ENCODE measurements around the gene CUL4A. TPM values are rescaled to one million over a fixed set of nuclear protein-coding genes. Genes with fewer than 3 reads are reported as not detected.
A peak's percentile ranks its signal among the peaks of the same experiment; 100 is the strongest.

CUL4A gene
- total and polyA plus RNA-seq, 10 donors: 24.4 to 99.3 (median 63.9) TPM

DNA sequence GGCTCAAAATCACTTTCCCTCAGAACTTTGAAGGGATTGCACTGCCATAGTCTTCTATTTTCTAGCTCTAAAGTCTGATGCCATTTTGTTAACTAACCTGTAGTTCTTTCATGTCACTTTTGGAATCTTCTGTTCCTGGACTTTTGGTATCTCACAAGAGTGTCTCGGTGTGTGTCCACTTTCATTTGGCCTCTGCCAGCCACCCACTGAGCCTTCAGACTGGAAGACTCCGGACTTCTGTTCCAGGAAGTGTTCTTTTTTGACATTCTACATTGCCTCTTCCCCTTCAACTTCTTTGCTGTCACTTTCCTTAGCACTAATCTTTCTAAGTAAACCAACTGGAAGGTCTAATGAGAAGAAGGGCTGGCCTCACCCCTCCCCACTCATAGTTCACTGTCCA, 62.6 kb downstream of the CUL4A start:
- peaks cover 0 to 5% (median 0%) of the 10 kb centered on the region in 7 donors for H3K27me3 ChIP-seq (replicated peaks in 1 of 7)
- intact Hi-C loops (cut with DNase I; ENCODE audit: low total_unique reads): no loop called here
- WGBS, 5 donors: 75 to 88% (median 81%) methylated on average over 2 of the region's 2 CpGs
- DNase-seq: no peak
- peaks cover 0 to 29% (median 3%) of the 10 kb centered on the region in 6 donors for H3K4me1 ChIP-seq
- no peak overlapping the region for H3K4me3 ChIP-seq
- H3K9me3 ChIP-seq: no peaks in the 10 kb centered on the region
- TF ChIP-seq CTCF (IDR thresholded peaks at IDR 0.05 in 8 of 11, conservative IDR thresholded peaks at IDR 0.05 in 3 of 11): no peak
- TF ChIP-seq POLR2A (IDR thresholded peaks at IDR 0.05): no peak
- TF ChIP-seq POLR2AphosphoS5 (IDR thresholded peaks at IDR 0.05): no peak
- H3K27ac ChIP-seq: peak overlapping the region in 2 of 8 donors; percentile 46 to 50
- peaks cover 0 to 28% (median 2%) of the 10 kb centered on the region in 6 donors for H3K36me3 ChIP-seq

DNA sequence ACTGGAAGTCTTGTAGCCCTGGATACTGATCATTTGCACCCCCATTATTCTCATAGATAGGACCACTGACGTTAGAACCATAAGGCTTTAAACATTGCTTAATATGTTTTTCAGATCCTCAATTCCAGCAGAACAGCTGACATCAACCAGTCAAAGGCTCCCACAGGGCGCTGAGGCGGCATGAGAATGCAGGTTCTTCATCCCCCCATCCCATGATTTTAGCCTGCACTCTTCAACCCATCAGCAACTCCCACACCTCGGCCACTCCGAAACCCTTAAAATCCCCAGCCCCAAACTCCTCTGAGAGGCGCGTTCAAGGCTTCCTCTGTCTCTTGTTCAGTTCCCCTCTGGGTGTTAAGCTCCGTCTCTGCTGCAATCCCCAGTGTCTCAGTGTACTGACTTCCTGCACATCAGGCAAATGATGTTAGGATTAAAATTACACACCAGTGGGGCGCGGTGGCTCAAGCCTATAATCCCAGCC, 63.3 kb downstream of the CUL4A start:
- Histone ChIP-seq H3K4me1 (peaks cover 0 to 29% (median 3%) of the 10 kb centered on the region in 6 donors), H3K27me3 (replicated peaks in 1 of 7) (peaks cover 0 to 5% (median 0%) of the 10 kb centered on the region in 7 donors), H3K36me3 (peaks cover 0 to 21% (median 2%) of the 10 kb centered on the region in 6 donors), H3K9me3 (no peaks in the 10 kb centered on the region), H3K27ac (peak overlapping the region in 3 of 8 donors; percentile 40 to 50 (median 46)), H3K4me3 (no peak overlapping the region)
- intact Hi-C loops (cut with DNase I; ENCODE audit: low total_unique reads): no loop called here
- 67 to 82% (median 72%) methylated on average over 10 of the region's 10 CpGs for WGBS, 5 donors
- TF ChIP-seq POLR2A (IDR thresholded peaks at IDR 0.05) (no peak), POLR2AphosphoS5 (IDR thresholded peaks at IDR 0.05) (peak in 1 of 3 donors; percentile 5)
- DNase-seq: no peak

DNA sequence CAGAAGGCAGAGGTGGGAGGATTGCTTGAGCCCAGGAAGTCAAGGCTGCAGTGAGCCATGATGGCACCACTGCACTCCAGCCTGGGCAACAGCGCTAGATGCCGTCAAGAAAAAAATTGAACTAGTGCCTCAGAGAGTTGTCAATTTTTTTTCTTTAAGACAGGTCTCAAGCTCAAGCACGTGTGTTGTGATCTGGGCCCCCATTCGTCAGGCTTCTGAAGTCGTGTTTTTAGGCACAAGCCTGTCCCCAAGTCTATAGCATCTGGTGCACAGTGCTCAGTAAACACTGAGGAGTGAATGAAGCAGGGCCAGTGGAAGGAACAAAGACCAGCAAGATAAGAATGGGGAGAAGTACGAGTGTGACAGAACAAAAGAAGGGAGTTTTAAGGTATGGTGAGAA, 63.9 kb downstream of the CUL4A start:
- Histone ChIP-seq H3K4me3 (no peak overlapping the region), H3K4me1 (peaks cover 0 to 29% (median 3%) of the 10 kb centered on the region in 6 donors), H3K27me3 (replicated peaks in 1 of 7) (peaks cover 0 to 5% (median 0%) of the 10 kb centered on the region in 7 donors), H3K27ac (peak overlapping the region in 3 of 8 donors; percentile 40 to 50 (median 46)), H3K9me3 (no peaks in the 10 kb centered on the region), H3K36me3 (peaks cover 0 to 20% (median 2%) of the 10 kb centered on the region in 6 donors)
- intact Hi-C loops (cut with DNase I; ENCODE audit: low total_unique reads): no loop called here
- 82 to 89% (median 83%) methylated on average over 6 of the region's 6 CpGs for WGBS, 5 donors
- DNase-seq: no peak
- no peak for TF ChIP-seq POLR2AphosphoS5 (IDR thresholded peaks at IDR 0.05)
- no peak for TF ChIP-seq POLR2A (IDR thresholded peaks at IDR 0.05)
- no peak for TF ChIP-seq CTCF (IDR thresholded peaks at IDR 0.05 in 8 of 11, conservative IDR thresholded peaks at IDR 0.05 in 3 of 11)

GRCh38 chr13:113273851-113274590, 64.6 kb downstream of the CUL4A start:
- Histone ChIP-seq H3K27ac (peak overlapping the region in 2 of 8 donors; percentile 46 to 50), H3K4me3 (no peak overlapping the region), H3K36me3 (peaks cover 0 to 15% (median 2%) of the 10 kb centered on the region in 6 donors), H3K9me3 (no peaks in the 10 kb centered on the region), H3K4me1 (peaks cover 0 to 29% (median 3%) of the 10 kb centered on the region in 6 donors), H3K27me3 (replicated peaks in 1 of 7) (peaks cover 0 to 5% (median 0%) of the 10 kb centered on the region in 7 donors)
- intact Hi-C loops (cut with DNase I; ENCODE audit: low total_unique reads): no loop called here
- TF ChIP-seq POLR2AphosphoS5 (IDR thresholded peaks at IDR 0.05) (peak in 1 of 3 donors; percentile 37), CTCF (IDR thresholded peaks at IDR 0.05 in 8 of 11, conservative IDR thresholded peaks at IDR 0.05 in 3 of 11) (no peak)
- DNase-seq: no peak
- 28 to 60% (median 53%) methylated on average over 10 to 15 of the region's 15 CpGs for WGBS, 5 donors
